ENCODE measurements around the gene CRAT. TPM values are rescaled to one million over a fixed set of nuclear protein-coding genes. Genes with fewer than 3 reads are reported as not detected.

CRAT gene
- total and polyA plus RNA-seq, 2 experiments from 2014 or later = 4.6 to 9.9 TPM

GRCh38 chr9:129103595-129103965 is 7.0 kb downstream of the CRAT start:
- no peak overlapping the region for H3K27ac ChIP-seq (ENCODE audit: low read depth)
- no peak overlapping the region for H2AFZ ChIP-seq
- peaks cover 4% of the 10 kb centered on the region; the same call in 1 of the 2 replicates for H3K4me1 ChIP-seq (ENCODE audit: insufficient read depth)
- H3K4me3 ChIP-seq = no peak overlapping the region
- H3K79me2 ChIP-seq (replicated peaks; ENCODE audit: insufficient read depth) = no peaks in the 10 kb centered on the region
- Mint-ChIP-seq H3K27ac (no peak overlapping the region; the same call in 1 of the 2 replicates), H3K4me3 (no peak overlapping the region), H3K4me1 (peaks cover 4% of the 10 kb centered on the region; the same call in 2 of the 3 replicates), H3K36me3 (ENCODE audit: low read depth) (no peaks in the 10 kb centered on the region; the same call in 2 of the 3 replicates), H3K9me3 (no peaks in the 10 kb centered on the region), H3K27me3 (ENCODE audit: insufficient read depth, low read depth, poor library complexity) (peaks cover 13% of the 10 kb centered on the region)
- no peak overlapping the region for H3K4me2 ChIP-seq
- H3F3A ChIP-seq (replicated peaks; ENCODE audit: low read depth) = no peaks in the 10 kb centered on the region
- TF ChIP-seq CREB1 (CRISPR knock-in tag; IDR thresholded peaks at IDR 0.05; ENCODE audit: low read depth) = no peak
- no peak for TF ChIP-seq POLR2AphosphoS5 (IDR thresholded peaks at IDR 0.05; ENCODE audit: low read depth)
- no peaks in the 10 kb centered on the region for H3K27me3 ChIP-seq (ENCODE audit: insufficient read depth)
- ATAC-seq (no peak), DNase-seq (ENCODE audit: low spot score) (no peak)
- no peaks in the 10 kb centered on the region for H3K9me2 ChIP-seq (ENCODE audit: insufficient read depth)
- H4K20me1 ChIP-seq (replicated peaks; ENCODE audit: insufficient read depth) = no peaks in the 10 kb centered on the region
- H3K36me3 ChIP-seq (ENCODE audit: insufficient read depth) = no peaks in the 10 kb centered on the region

DNA sequence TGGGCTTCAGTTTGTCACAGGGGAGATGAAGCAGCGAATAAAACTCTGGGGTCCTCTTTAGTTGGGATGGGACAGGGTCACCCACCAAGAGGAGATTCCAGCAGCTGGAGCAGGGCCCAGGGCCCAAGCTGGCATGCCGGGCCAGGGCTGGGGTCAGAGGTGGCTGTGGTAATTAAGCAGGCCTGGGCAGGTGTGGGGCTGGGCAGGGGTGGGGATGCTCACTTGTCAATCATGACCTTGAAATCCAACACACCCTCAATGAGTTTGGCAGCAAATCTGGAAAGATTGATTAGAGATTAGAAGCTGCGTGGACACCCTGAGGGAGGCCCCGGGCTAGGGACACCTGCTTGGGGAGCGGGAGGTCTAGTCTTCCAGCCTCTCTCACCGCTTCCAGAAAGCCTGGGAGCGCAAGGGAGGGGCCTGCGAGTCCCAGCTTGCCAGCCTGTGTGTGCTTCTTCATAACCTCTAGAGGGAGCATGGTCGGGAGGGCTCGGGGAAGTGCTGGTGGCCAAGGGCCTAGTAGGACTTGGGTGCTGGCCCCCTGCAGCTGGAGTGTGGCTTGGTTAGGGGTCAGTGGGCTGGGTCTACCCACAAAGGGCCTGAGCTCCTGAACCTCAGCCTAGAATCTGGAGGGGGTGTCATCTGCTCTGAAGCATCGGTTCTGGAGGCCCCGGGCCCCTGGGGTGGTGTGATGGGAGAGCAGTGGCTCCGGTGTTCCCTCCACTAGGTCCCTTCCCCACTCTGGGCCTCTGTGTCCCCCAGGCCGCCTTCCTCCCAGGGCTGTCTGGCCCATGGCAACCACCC is 7.6 kb downstream of the CRAT start:
- Mint-ChIP-seq H3K4me3 (no peak overlapping the region), H3K9me3 (no peaks in the 10 kb centered on the region), H3K4me1 (peaks cover 4% of the 10 kb centered on the region; the same call in 2 of the 3 replicates), H3K36me3 (ENCODE audit: low read depth) (no peaks in the 10 kb centered on the region; the same call in 2 of the 3 replicates), H3K27ac (no peak overlapping the region), H3K27me3 (ENCODE audit: insufficient read depth, low read depth, poor library complexity) (peaks cover 13% of the 10 kb centered on the region)
- H3F3A ChIP-seq (replicated peaks; ENCODE audit: low read depth) = no peaks in the 10 kb centered on the region
- no peak overlapping the region for H3K4me3 ChIP-seq
- H3K4me2 ChIP-seq = peak overlapping the region; percentile 31; the same call in 1 of the 2 replicates
- TF ChIP-seq EZH2 (IDR thresholded peaks at IDR 0.05; ENCODE audit: low read depth, unreplicated experiment) = no peak
- TF ChIP-seq, protein P1, sequence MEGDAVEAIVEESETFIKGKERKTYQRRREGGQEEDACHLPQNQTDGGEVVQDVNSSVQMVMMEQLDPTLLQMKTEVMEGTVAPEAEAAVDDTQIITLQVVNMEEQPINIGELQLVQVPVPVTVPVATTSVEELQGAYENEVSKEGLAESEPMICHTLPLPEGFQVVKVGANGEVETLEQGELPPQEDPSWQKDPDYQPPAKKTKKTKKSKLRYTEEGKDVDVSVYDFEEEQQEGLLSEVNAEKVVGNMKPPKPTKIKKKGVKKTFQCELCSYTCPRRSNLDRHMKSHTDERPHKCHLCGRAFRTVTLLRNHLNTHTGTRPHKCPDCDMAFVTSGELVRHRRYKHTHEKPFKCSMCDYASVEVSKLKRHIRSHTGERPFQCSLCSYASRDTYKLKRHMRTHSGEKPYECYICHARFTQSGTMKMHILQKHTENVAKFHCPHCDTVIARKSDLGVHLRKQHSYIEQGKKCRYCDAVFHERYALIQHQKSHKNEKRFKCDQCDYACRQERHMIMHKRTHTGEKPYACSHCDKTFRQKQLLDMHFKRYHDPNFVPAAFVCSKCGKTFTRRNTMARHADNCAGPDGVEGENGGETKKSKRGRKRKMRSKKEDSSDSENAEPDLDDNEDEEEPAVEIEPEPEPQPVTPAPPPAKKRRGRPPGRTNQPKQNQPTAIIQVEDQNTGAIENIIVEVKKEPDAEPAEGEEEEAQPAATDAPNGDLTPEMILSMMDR (conservative IDR thresholded peaks at IDR 0.05; ENCODE audit: low read depth in 2 of 2) = peak; percentile 74 to 79
- no peaks in the 10 kb centered on the region for H4K20me1 ChIP-seq (replicated peaks; ENCODE audit: insufficient read depth)
- ATAC-seq = peak; percentile 94
- H3K4me1 ChIP-seq (ENCODE audit: insufficient read depth) = peaks cover 4% of the 10 kb centered on the region; the same call in 1 of the 2 replicates
- H3K79me2 ChIP-seq (replicated peaks; ENCODE audit: insufficient read depth) = no peaks in the 10 kb centered on the region
- peak; percentile 91 for DNase-seq (ENCODE audit: low spot score)
- no peak overlapping the region for H3K27ac ChIP-seq (ENCODE audit: low read depth)
- no peaks in the 10 kb centered on the region for H3K36me3 ChIP-seq (ENCODE audit: insufficient read depth)
- H3K27me3 ChIP-seq (ENCODE audit: insufficient read depth) = no peaks in the 10 kb centered on the region
- no peaks in the 10 kb centered on the region for H3K9me2 ChIP-seq (ENCODE audit: insufficient read depth)
- no peak overlapping the region for H2AFZ ChIP-seq

- Mint-ChIP-seq H3K27ac (no peak overlapping the region), H3K36me3 (ENCODE audit: low read depth) (no peaks in the 10 kb centered on the region), H3K4me1 (peaks cover 4% of the 10 kb centered on the region), H3K4me3 (no peak overlapping the region), H3K9me3 (no peaks in the 10 kb centered on the region), H3K27me3 (ENCODE audit: insufficient read depth, low read depth, poor library complexity) (peaks cover 15% of the 10 kb centered on the region)
- Histone ChIP-seq H2AFZ (no peak overlapping the region), H3K4me2 (no peak overlapping the region), H3K27ac (ENCODE audit: low read depth) (no peak overlapping the region), H3K79me2 (replicated peaks; ENCODE audit: insufficient read depth) (no peaks in the 10 kb centered on the region), H3K36me3 (ENCODE audit: insufficient read depth) (no peaks in the 10 kb centered on the region), H3K4me1 (ENCODE audit: insufficient read depth) (peaks cover 4% of the 10 kb centered on the region; the same call in 1 of the 2 replicates), H3K4me3 (no peak overlapping the region), H4K20me1 (replicated peaks; ENCODE audit: insufficient read depth) (peaks cover 4% of the 10 kb centered on the region; the same call in 1 of the 2 replicates), H3K27me3 (ENCODE audit: insufficient read depth) (no peaks in the 10 kb centered on the region), H3F3A (replicated peaks; ENCODE audit: low read depth) (no peaks in the 10 kb centered on the region), H3K9me2 (ENCODE audit: insufficient read depth) (no peaks in the 10 kb centered on the region)
- ATAC-seq = no peak
- DNase-seq (ENCODE audit: low spot score) = no peak
- TF ChIP-seq ZNF114 (CRISPR knock-in tag; IDR thresholded peaks at IDR 0.05) (no peak), JUNB (IDR thresholded peaks at IDR 0.05; ENCODE audit: unreplicated experiment) (no peak)
- TF ChIP-seq, protein P2, sequence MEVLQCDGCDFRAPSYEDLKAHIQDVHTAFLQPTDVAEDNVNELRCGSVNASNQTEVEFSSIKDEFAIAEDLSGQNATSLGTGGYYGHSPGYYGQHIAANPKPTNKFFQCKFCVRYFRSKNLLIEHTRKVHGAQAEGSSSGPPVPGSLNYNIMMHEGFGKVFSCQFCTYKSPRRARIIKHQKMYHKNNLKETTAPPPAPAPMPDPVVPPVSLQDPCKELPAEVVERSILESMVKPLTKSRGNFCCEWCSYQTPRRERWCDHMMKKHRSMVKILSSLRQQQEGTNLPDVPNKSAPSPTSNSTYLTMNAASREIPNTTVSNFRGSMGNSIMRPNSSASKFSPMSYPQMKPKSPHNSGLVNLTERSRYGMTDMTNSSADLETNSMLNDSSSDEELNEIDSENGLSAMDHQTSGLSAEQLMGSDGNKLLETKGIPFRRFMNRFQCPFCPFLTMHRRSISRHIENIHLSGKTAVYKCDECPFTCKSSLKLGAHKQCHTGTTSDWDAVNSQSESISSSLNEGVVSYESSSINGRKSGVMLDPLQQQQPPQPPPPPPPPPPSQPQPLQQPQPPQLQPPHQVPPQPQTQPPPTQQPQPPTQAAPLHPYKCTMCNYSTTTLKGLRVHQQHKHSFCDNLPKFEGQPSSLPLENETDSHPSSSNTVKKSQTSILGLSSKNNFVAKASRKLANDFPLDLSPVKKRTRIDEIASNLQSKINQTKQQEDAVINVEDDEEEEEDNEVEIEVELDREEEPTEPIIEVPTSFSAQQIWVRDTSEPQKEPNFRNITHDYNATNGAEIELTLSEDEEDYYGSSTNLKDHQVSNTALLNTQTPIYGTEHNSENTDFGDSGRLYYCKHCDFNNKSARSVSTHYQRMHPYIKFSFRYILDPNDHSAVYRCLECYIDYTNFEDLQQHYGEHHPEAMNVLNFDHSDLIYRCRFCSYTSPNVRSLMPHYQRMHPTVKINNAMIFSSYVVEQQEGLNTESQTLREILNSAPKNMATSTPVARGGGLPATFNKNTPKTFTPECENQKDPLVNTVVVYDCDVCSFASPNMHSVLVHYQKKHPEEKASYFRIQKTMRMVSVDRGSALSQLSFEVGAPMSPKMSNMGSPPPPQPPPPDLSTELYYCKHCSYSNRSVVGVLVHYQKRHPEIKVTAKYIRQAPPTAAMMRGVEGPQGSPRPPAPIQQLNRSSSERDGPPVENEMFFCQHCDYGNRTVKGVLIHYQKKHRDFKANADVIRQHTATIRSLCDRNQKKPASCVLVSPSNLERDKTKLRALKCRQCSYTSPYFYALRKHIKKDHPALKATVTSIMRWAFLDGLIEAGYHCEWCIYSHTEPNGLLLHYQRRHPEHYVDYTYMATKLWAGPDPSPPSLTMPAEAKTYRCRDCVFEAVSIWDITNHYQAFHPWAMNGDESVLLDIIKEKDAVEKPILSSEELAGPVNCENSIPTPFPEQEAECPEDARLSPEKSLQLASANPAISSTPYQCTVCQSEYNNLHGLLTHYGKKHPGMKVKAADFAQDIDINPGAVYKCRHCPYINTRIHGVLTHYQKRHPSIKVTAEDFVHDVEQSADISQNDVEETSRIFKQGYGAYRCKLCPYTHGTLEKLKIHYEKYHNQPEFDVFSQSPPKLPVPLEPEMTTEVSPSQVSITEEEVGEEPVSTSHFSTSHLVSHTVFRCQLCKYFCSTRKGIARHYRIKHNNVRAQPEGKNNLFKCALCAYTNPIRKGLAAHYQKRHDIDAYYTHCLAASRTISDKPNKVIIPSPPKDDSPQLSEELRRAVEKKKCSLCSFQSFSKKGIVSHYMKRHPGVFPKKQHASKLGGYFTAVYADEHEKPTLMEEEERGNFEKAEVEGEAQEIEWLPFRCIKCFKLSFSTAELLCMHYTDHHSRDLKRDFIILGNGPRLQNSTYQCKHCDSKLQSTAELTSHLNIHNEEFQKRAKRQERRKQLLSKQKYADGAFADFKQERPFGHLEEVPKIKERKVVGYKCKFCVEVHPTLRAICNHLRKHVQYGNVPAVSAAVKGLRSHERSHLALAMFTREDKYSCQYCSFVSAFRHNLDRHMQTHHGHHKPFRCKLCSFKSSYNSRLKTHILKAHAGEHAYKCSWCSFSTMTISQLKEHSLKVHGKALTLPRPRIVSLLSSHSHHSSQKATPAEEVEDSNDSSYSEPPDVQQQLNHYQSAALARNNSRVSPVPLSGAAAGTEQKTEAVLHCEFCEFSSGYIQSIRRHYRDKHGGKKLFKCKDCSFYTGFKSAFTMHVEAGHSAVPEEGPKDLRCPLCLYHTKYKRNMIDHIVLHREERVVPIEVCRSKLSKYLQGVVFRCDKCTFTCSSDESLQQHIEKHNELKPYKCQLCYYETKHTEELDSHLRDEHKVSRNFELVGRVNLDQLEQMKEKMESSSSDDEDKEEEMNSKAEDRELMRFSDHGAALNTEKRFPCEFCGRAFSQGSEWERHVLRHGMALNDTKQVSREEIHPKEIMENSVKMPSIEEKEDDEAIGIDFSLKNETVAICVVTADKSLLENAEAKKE (CRISPR knock-in tag; IDR thresholded peaks at IDR 0.05) = no peak
Observed at GRCh38 chr9:129102095-129102525, 8.5 kb downstream of the CRAT start.

All from GM23338 (cell line).